NCI-H748 (cell line): ENCODE data around the gene PITPNC1.
"Not testable (repeated sequence)": the region's sequence is repeated elsewhere in the genome, so short reads cannot be mapped to it uniquely, and the experiment has no call there.

Experiments used
- DNase-seq: peaks from one replicate; lab custom pipeline; 2025; ENCODE audit not compliant: unreplicated experiment; lab: John Stamatoyannopoulos, UW

PITPNC1 gene

DNA sequence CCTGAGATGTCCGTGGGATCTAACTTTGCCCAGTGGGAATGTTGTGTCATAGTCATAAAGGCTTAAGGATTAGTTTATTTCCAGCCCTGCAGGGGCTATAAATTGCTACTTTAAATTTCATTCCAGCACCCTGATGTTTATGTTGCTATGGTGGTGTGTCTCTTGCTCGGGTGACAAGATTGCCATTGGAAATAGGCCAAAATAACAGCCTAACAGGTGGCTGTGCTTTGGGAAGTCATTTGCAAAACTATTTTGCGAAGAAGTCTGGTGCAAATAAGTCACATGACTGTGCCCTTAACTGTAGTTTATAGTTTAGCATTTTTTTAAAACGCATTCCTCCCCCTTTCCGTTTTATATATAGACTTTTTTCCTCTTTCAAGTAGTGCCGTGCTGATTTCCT, 23.1 kb downstream of the PITPNC1 start:
- DNase-seq: peak; percentile 13

DNA sequence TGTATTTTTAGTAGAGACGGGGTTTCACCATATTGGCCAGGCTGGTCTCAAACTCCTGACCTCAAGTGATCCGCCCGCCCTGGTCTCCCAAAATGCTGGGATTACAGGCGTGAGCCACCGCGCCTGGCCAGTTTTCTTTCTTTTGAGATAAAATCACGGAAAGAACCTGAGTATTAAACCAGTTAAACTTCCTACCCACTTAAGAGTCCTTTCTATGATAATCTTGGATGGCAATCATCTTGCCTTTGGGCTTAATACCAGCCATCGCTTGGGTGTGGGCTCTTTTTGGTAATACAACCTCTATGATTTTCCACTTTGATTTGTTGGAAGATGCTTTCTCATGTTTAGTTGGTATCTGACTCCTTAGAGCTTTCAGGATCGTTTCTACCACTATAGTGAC, 24.0 kb downstream of the PITPNC1 start:
- DNase-seq: no peak

DNA sequence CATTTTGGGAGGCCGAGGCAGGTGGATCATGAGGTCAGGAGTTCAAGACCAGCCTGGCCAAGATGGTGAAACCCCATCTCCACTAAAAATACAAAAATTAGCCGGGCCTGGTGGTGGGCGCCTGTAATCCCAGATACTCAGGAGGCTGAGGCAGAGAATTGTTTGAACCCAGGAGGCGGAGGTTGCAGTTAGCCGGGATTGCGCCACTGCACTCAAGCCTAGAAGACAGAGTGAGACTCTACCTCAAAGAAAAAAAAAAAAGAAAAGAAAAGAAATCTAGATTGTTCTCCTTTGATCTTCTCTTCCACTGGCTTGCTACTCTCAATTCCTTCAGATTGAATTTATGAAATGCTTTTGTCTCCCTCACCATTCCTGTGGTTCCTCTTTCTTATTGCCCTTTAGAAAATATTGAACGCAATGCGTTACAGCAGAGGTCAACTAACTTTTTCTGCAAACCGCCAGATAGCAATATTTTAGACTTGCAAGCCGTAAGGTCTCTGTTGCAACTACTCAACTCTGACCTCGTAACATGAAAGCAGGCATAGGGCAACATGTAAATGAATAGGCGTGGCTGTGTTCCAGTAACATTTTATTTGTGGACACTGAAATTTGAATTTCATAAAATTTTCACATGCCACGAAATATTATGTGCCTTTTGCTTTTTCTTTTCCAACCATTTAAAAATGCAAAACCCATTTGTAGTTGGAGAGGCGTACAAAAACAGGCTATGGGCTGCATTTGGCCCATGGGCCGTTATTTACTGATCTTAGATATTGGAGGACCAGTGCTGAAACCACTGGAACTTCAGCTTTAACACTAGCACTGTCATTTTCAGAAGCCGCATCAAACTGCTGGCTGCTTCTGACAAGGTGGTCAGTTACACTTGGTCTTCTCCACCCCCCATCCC, 24.8 kb downstream of the PITPNC1 start:
- DNase-seq: no peak

DNA sequence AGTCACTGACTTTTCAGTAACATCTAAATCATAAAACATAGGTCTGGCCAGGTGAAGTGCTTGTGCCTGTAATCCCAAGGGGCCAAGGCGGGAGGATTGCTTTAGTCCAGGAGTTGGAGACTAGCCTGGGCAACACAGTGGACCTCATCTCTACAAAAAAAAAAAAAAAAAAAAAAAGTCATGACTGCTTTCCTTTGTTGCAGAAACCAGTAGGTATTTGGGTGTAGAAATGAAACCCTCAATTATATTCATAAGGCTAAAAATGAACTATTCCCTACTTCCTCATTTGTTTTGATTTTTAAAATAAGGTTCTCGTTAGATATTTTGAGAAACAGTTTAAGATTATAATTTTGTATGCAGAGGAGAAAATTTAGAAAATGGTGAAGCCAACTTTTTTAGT, 26.0 kb downstream of the PITPNC1 start:
- DNase-seq: no peak

DNA sequence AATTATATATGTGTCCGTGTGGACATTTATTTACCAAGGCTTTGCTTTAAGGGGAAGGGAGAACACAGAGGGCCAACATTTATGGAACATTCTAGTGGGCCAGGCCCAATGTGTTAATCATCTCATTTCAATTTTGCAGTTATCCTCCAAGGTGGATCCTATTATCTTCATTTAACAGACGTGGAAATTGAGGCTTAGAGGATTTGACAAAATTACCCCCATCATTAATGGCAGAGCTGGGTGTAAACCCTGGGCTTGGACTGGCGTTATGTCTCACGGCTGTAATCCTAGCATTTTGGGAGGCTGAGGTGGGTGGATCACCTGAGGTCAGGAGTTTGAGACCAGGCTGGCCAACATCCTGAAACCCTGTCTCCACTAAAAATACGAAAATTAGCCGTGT, 26.4 kb downstream of the PITPNC1 start:
- no peak for DNase-seq

DNA sequence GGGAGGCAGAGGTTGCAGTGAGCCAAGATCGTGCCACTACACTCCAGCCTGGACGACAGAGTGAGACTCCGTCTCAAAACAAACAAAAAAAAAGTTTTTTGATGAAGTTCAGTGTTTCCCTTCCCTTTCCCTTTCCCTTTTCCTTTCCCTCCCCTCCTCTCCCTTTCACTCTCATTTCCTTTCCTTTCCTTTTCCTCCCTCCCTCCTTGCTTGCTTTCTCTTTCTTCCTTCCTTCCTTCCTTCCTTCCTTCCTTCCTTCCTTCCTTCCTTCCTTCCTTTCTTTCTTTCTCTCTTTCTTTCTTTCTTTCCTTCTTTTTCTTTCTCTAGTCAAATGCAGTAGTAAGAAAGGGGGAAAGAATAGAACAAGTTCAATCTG, 31.4 kb downstream of the PITPNC1 start:
- not testable (repeated sequence) for DNase-seq

DNA sequence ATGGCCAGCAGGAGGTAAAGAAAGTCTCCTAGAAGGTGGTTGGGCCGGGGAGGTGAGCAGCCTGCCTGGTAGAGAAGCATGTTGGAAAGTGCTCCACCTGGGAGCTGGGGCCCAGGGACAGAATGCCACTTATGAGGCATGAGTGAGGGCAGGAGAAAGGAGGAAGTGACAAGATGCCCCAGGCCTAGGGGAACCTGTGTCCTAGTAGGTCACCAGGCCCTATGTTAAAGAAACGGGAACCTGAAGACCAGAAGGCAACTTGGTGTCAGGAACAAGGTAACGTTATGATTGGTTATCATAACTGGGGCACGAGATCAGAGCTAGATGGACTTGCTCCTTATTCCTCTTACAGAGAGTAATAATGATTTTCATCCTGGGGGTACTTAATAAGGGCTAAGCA, 34.3 kb downstream of the PITPNC1 start:
- no peak for DNase-seq

DNA sequence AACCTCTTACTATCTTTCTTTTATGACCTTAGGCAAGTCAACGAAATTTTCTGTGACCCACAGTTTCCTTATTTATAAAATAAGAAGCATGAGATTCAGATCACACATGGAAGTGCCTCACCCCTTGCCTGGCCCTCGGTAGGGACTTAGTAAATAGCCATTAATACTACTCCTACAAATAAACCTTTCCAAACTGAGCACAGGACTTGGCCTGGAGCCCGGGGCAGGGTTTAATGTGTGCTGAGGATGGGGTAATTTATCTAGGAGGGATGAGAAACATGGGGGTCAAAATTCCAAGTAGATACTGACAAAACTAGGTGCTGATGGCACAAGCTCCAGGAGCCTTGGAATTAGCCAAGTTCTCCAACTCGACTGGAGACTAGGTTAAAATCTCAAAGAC, 35.0 kb downstream of the PITPNC1 start:
- no peak for DNase-seq

DNA sequence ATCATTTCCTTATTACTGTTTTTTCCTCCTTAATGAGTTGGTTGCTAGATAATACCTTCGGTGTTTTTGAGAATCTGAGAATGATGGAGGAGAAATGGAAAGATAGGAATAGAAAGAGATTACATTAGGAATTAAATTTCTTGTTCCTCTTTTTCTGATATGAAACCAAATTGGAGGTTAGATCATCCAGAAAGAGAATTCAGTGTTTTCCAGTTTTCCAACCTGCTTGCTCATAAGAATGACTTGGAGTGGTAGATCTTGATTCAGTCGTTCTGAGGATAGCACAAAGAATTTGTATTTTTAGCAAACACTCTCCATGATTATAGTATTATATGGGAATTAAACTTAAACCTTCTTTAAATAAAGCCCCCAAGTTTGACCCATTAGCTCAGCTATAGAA, 35.9 kb downstream of the PITPNC1 start:
- DNase-seq: no peak

DNA sequence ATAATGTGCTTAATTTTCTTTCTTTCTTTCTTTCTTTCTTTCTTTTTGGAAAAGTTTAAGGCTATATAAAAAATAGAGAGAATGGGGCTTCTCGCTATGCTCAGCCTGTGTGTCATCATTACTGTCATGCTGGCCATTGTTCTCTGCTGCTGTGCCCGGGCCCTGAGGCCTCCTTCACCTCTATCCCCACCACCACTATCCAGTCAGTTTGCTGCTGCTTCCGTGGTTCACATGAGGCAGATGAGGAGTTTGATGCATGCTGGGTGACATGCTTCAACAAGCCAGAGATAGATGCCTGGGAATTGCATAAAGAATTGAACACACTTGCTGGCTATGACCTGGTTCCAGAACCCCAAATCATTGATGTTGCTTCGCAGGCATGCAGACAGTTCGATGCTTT, 36.3 kb downstream of the PITPNC1 start:
- DNase-seq: no peak

DNA sequence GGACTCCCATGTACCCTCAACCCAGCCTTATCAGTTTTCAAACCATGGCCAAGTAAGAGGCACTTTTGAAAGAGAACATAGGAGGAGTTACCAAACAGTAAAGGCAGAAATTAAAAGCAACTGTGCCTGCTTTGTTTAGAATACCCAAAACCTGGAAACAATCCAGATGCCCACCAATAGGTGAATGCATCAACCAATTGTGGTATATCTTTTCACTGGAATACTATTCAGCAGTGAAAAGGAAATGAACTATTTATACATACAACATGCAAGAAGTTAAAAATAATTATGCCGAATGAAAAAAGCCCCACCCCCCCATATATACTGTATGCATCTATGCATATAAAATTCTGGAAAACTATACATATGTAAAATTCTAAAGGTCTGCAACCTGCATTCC, 37.0 kb downstream of the PITPNC1 start:
- DNase-seq: no peak

DNA sequence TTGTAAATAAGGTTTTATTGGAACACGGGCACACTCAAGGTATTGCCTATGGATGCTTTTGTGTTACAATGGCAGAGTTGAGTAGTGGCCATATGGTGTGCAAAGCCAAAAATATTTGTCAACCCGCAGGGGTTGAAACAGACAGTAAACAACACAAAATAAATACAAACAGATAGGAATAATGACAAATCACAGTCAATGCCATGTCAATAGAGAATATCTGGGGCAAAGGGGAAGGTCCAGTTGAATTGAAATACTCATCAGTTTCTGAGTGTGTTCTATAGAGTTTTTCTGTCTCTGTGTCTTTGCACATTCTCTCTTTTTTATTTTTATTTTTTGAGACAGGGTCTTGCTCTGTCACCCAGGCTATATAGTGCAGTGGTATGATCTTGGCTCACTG, 37.5 kb downstream of the PITPNC1 start:
- DNase-seq: no peak

DNA sequence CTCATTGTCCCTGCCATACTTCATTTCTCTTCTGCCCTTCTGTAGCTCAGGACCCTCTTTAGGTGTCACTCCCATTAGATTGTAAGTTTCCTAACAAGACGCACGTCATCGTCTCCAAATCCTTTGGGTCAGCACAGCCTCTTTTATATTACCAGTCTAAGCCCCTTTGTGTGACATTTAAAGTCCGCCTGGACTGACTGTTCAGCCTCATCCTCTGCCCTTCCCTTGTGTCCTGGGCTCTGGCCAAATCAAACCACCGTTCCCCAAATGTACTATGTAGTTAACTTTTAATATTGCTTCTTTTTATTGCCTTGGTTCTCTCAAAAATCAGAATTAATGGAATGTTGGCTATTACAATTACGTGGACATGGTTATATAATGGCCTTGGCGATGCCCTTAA, 38.2 kb downstream of the PITPNC1 start:
- no peak for DNase-seq

DNA sequence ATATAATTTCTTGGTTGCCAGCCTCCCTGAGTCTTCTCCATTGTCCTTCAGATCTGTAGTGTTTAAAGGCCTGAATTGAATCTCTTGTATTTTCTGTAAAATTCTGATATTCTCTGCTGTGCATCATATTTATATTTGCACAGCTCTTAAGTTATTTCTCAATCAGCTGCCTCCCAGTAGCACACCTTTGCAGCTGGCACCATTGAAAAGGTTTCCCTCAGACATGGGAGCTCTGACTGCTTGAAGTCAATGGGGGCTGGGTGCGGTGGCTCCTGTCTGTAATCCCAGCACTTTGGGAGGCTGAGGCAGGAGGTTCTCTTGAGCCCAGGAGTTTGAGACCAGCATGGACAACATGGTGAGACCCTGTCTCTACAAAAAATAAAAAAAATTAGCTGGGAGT, 40.4 kb downstream of the PITPNC1 start:
- DNase-seq: no peak

DNA sequence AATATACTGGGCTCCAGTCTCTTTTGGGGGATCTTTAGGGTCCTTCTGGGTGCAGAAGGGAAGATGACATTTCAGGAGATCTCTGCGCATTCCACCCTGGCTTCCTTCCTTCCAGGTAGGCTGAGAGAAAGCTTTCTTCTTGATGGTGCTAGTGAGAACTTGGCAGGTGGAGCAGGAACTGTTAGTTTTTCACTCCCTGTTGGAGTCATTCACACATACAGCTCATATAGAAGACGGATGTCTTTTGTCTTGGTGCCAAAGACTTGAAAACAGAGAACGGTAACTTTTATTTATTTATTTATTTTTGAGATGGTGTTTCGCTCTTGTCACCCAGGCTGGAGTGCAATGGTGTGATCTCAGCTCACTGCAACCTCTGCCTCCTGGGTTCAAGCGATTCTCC, 43.9 kb downstream of the PITPNC1 start:
- no peak for DNase-seq

DNA sequence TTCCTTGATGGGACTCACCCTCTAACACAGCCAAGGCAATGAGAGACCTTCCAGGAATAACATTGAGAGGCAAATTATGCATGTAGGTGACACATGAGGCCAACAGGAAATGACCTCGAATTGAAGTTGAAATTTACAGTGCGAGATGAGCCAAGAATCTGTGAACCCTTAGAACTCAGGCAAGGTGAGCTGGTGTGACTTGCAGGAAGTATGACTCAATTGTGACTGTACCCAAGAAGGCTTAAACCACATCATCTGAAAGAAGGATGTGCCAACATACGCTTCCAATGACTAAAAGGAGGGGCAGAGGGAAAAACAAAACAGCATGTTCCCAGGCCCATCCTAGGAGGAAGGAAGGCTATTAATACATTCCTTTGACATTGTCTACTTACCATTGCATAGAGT, 44.8 kb downstream of the PITPNC1 start:
- DNase-seq: no peak

DNA sequence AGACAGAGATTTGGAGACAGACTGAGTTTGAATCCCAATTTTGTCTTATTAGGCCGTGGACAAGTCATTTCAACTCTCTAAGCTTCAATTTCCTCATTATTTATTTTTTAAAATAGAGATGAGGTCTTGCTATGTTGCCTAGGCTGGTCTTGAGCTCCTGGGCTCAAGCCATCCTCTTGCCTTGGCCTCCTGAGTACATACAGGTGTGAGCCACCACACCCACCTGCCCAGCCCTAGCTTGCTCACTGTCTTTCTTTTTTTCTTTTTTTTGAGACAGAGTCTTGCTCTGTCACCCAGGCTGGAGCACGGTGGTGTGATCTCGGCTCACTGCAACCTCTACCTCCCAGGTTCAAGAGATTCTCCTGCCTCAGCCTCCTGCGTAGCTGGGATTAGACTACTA, 45.2 kb downstream of the PITPNC1 start:
- not testable (repeated sequence) for DNase-seq

DNA sequence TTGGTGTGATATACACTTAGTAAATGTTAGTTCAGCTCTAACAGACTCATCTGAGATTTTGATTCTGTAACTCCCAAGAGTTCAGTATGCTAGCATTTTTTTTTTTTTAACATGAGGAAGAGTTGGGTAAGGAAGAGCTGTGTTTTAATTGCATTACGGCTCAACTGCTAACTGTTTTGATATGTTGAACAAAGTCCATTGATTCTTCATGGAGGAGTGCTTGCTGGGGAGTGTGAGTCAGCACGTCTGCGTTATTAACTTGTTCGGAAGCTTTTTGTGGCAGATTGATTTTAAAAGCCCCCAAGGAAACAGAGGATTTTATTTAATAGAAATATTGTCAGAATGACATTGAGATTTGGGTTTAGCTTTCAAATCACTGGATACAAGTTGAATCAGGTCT, 45.8 kb downstream of the PITPNC1 start:
- DNase-seq: no peak

DNA sequence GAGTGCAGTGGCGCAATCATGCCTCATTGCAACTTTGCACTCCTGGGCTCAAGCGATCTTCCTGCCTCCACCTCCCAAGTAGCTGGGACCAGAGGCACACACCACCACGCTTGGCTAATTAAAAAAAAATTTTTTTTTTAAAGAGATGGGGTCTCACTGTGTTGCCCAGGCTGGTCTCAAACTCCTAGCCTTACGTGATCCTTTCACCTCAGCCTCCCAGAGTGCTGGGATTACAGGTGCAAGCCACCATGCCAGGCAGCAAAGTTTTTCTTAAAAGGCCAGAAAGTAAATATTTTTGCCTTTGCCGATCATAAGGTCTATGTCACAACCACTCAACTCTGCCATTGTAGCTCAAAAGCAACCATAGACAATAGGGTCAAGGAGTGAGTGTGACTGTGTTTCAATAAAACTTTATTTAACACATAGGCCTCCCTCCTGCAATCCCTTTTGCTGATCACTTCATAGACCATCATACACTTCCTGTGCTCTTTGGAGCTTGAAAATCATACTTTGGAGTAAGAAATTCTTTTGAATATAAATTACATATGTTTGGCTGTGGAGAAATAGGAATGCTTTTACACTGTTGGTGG, 48.6 kb downstream of the PITPNC1 start:
- DNase-seq: no peak

DNA sequence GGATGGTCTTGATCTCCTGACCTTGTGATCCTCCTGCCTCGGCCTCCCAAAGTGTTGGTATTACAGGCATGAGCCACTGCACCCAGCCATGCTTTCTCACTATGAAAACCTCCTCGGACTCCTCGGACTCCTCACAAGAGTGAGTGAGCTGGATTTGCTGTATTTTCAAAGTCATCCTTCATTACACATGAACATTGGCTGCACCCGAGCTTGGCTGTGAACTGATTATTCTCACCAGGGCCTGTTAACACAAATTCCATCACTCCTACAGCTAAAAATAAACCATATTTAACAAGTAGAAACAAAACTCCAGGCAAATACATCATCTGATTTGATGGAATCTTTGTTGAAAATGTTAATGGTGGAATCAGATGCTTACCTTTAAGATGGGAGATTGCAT, 50.3 kb downstream of the PITPNC1 start:
- DNase-seq: no peak

DNA sequence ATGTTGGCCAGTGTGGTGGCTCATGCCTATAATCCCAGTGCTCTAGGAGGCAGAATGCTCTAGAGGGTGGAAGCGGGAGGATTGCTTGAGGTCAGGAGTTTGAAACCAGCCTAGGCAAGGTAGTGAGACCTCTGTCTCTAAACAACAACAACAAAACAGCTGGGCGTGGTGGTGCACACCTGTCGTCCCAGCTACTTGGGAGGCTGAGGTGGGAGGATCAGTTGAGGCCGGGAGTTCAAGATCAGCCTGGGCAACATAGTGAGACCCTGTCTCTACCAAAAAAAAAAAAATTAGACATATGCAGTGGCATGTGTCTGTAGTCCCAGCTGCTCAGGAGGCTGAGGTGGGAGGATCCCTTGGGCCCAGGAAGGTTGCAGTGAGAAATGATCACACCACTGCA, 53.4 kb downstream of the PITPNC1 start:
- DNase-seq: not testable (repeated sequence)

DNA sequence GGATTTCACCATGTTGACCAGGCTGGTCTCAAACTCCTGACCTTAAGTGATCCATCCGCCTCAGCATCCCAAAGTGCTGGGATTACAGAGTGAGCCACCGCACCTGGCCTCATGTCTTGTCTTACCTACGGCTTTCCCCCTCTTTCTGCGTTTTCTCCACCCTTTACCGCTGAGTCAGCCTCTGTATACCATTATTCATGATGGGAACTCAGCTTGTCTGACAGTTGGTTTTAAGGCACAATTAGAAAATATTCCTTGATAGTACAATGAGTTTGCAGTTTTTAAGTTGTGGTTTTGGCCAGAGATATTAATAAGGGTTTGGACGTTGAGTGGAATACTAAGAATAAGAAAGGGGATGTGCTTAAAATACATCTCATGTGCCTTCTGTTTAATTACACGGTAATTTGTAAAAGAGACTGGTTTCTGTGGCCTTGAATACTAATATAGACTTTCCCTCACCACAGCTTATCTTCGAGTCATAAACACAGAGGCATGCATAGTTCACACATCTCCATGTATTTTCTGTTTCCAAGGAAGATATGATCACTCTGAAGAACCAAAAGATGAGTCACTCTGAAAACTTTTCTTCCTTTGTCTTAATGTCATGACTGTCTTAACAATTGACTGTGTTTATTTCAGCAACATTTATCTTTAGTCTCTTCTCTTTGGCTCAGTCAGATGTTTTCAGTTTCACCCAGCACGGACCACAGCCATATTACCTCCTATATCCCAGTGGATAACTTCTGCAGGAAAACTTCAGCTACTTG, 54.4 kb downstream of the PITPNC1 start:
- no peak for DNase-seq
